Measurements from ENCODE around the gene PPP1R1B.

Gene PPP1R1B

GRCh38 chr17:39600288-39600996 is 26.3 kb upstream of the PPP1R1B start:
- DNase-seq (ENCODE audit: low read depth): no peak

- DNase-seq (ENCODE audit: low read depth): no peak
Observed at GRCh38 chr17:39600997-39601597, 25.7 kb upstream of the PPP1R1B start.

GRCh38 chr17:39601758-39602532 is 24.8 kb upstream of the PPP1R1B start:
- no peak for DNase-seq (ENCODE audit: low read depth)

DNA sequence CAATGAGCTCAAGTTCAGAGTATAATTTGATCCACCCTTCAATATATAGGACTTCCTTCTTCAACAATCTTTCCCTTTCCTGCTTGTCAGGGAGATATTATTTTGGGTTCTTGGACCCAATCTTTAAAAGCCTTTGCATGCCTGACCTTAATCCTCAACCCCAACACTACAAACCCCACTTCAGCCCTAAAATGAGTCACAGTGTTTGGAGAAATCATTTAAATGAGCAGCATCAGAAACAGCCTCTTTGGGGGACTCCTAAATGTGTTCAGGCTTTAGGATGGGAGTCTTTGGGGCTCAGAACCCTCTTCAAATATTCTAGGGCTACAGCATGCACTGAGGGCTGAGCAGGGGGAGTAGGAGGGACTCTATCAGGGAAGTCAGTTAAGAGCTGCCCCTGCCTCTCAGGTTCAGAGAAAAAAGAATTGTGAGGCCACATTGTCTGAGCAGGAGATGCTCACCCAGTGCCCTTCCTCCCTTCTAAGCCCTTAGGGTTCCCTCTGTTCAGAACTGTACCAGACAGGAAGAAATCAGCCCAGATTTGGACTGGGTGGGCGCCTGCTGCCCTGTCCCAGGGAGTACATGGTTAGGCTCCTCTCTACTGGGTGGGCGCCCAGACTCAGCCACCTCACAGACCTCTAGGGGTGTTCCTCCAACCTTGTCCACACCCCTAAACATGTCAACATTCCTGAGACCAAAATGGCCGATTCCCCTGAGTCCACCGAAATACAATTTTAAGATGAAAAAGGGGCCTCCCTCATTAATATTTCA is 24.0 kb upstream of the PPP1R1B start:
- DNase-seq (ENCODE audit: low read depth): no peak

- DNase-seq (ENCODE audit: low read depth): no peak
Observed at GRCh38 chr17:39603304-39604016, 23.3 kb upstream of the PPP1R1B start.

- DNase-seq (ENCODE audit: low read depth): no peak
Observed at GRCh38 chr17:39604911-39605491, 21.8 kb upstream of the PPP1R1B start.

DNA sequence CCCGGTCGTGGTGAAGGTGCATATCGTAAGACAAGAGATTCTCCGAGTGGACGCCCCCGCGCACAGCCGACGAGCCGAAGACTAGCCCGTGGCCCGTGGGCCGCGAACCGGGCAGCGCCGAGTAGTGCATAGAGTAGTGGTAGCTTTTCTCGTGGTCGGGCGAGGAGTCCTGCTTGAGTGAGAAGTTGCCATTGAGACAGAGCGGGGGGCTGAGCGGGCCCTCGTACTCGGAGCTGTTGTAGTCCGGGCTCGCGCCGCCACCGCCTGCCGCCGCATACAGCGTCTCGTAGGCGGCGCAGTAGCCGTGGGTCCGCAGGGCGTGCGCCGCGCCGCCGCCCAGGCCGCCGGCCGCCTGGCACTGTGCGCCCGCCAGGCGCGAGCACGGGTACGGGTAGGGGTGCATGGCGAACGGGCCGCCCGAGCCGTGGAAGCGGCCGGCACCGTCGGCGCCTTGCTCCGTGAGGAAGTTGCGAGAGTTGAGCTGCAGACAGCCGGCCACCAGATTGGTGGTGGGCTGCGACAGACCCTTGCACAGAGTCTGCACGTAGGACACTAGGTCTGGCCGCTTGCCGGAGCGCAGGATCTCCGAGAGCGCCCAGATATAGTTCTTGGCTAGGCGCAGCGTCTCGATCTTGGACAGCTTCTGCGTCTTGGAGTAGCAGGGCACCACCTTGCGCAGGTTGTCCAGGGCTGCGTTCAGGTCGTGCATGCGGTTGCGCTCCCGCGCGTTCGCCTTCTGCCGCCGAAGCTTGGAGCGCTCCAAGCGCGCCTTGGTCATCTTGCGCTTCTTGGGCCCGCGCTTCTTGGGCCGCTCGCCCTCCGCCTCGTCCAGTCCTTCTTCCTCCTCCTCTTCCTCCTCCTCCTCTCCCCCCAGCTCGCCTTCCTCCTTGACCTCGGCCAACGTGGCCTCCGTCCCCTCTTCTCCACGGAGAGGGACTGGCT is 21.0 kb upstream of the PPP1R1B start:
- DNase-seq (ENCODE audit: low read depth): no peak

DNA sequence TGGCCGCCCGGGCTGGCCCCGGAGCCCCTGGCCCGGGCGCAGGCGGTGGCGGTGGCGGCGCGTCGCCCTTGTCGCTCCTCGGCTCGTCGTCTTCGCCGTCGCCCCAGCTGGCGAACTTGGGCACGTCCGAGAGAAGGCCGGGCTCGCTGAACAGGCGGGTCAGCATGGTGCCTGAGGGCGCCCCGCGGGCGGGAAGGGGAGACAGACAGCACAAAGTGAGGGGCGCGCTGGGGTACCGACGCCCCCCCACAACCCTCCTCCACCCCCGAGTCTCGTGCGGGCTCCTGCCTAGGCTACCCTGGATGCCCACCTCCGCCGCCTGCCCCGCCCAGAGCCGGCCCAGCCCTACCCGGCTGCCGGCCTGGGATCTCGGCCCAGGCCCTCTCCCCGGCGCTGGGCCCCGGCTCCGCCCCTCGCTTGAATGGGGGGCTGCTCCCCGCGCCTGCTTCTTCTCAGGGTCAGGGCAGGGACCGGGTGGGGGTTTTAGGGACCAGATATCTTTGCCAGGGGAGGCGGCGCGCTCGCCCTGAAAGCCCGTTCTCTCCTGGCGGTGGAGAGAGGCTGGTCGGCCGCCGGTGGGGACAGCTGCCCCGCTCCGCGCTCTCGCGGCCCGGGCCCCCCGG is 20.2 kb upstream of the PPP1R1B start:
- DNase-seq (ENCODE audit: low read depth): no peak

GRCh38 chr17:39607057-39607850 is 19.5 kb upstream of the PPP1R1B start:
- no peak for DNase-seq (ENCODE audit: low read depth)

DNA sequence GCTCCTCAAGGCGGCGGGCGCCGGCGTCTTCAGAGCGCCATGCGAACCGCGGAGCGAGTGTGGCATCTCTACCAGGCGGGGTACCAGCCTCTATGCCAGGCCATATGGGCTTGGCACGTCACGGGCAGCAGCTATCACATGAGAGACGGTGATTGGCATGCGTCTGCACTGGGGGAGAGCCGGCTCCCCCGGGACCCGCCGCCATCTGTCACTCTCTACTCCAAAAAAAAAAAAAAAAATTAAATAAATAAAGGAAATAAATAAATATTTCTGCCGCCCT is 19.0 kb upstream of the PPP1R1B start, which contains the start of gene NEUROD2:
Gene NEUROD2, minus strand, starts transcription at position 70 of the 280 bp plus-strand sequence. CDS start 1,321 bp downstream, outside the sequence.
- no peak for DNase-seq (ENCODE audit: low read depth)

GRCh38 chr17:39608142-39608981 is 18.4 kb upstream of the PPP1R1B start:
- no peak for DNase-seq (ENCODE audit: low read depth)

GRCh38 chr17:39609416-39610025 is 17.2 kb upstream of the PPP1R1B start:
- no peak for DNase-seq (ENCODE audit: low read depth)

- DNase-seq (ENCODE audit: low read depth): no peak
Observed at GRCh38 chr17:39611401-39612112, 15.2 kb upstream of the PPP1R1B start.

DNA sequence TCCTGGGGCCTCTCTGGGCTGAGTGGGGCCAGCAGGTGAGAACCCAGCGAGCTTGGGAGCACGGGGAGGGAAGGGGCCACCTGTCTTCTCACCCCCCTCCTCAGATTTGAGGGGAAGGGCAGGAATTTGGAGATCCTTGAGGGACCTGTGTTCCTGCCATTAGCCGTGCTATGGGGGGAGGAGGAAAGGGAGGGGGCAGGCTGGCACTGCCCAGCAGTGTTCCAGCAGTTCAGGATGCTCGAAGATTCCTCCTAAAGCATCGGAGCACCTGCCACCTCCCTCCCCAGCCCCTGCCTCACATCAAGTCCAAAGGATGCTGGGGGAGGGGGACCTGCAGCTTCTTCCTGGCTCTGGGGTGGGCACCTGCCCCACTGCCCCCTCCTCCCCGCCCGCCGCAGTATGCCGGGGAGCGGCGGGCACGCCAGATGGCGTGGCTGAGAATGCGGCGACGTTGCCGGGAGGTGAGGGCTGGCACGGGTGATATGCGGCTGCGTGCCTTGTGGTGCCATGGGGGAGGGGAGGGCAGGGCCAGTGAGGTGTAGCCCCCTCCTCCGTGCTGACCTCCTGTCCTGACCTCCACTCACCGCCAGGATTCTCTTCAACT is 14.4 kb upstream of the PPP1R1B start:
- DNase-seq (ENCODE audit: low read depth): no peak

DNA sequence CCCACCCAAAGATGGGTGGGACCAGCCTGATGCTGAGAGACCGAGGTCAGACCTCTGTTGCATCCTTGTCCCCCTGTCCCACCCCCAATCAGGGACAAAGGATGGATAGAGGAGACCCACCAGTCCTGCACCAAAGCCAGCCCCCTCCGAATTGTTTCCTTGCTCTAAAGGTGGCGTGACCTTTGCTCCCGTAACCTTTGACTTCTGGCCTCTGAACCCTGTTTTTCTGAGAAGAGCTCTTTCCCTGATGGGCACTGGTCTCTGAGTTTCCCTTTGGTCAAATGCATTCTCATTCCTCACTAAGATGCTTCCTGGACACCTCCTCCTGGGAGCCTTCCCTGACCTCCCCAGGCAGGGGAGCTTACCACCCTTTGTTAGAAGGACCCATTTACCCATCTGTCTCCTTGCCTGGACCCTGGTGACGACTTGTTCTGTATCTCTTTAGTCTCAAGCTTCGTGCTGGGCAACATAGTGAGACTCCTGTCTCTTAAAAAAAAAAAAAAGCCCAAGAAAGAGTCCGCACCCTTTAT is 13.8 kb upstream of the PPP1R1B start:
- no peak for DNase-seq (ENCODE audit: low read depth)

- DNase-seq (ENCODE audit: low read depth): no peak
Observed at GRCh38 chr17:39614545-39615157, 12.1 kb upstream of the PPP1R1B start.
